Measurements from ENCODE around the gene SLC7A10. TPM values are rescaled to one million over a fixed set of nuclear protein-coding genes. Genes with fewer than 3 reads are reported as not detected.

SLC7A10 gene
- not detected for total RNA-seq
- long read RNA-seq, result 0 reads

- intact Hi-C loops (cut with DNase I), result no loop called here
- DNase-seq (ENCODE audit: low spot score), result no peak
Measured at GRCh38 chr19:33225458-33225926, at the start of gene SLC7A10. SLC7A10 (minus strand) TSS chr19:33225850; CDS start chr19:33225703, 147 bp downstream.

GRCh38 chr19:33274663-33275558, 49.3 kb upstream of the SLC7A10 start:
- no peak for DNase-seq (ENCODE audit: low spot score)
- intact Hi-C loops (cut with DNase I), result no loop called here

GRCh38 chr19:33273881-33274662, 48.4 kb upstream of the SLC7A10 start:
- intact Hi-C loops (cut with DNase I), result no loop called here
- no peak for DNase-seq (ENCODE audit: low spot score)

- intact Hi-C loops (cut with DNase I), result no loop called here
- DNase-seq (ENCODE audit: low spot score), result no peak
Measured at GRCh38 chr19:33273065-33273736, 47.6 kb upstream of the SLC7A10 start.

GRCh38 chr19:33271246-33272021, 45.8 kb upstream of the SLC7A10 start:
- DNase-seq (ENCODE audit: low spot score), result no peak
- intact Hi-C loops (cut with DNase I), result no loop called here

GRCh38 chr19:33270769-33271168, 45.1 kb upstream of the SLC7A10 start:
- intact Hi-C loops (cut with DNase I), result no loop called here
- DNase-seq (ENCODE audit: low spot score), result no peak

GRCh38 chr19:33269016-33269415, 43.4 kb upstream of the SLC7A10 start:
- no peak for DNase-seq (ENCODE audit: low spot score)
- intact Hi-C loops (cut with DNase I), result no loop called here

GRCh38 chr19:33268162-33268991, 42.7 kb upstream of the SLC7A10 start:
- intact Hi-C loops (cut with DNase I), result no loop called here
- no peak for DNase-seq (ENCODE audit: low spot score)

- no peak for DNase-seq (ENCODE audit: low spot score)
- intact Hi-C loops (cut with DNase I), result no loop called here
Measured at GRCh38 chr19:33267706-33268105, 42.1 kb upstream of the SLC7A10 start.

GRCh38 chr19:33266974-33267484, 41.4 kb upstream of the SLC7A10 start:
- DNase-seq (ENCODE audit: low spot score), result no peak
- intact Hi-C loops (cut with DNase I), result no loop called here

- intact Hi-C loops (cut with DNase I), result no loop called here
- DNase-seq (ENCODE audit: low spot score), result no peak
Measured at GRCh38 chr19:33264881-33265445, 39.3 kb upstream of the SLC7A10 start.

- no peak for DNase-seq (ENCODE audit: low spot score)
- intact Hi-C loops (cut with DNase I), result no loop called here
Measured at GRCh38 chr19:33263325-33264023, 37.8 kb upstream of the SLC7A10 start.

- DNase-seq (ENCODE audit: low spot score), result no peak
- intact Hi-C loops (cut with DNase I), result no loop called here
Measured at GRCh38 chr19:33261511-33262189, 36.0 kb upstream of the SLC7A10 start.

GRCh38 chr19:33260628-33261418, 35.2 kb upstream of the SLC7A10 start:
- intact Hi-C loops (cut with DNase I), result no loop called here
- DNase-seq (ENCODE audit: low spot score), result peak; percentile 87

GRCh38 chr19:33259539-33259938, 33.9 kb upstream of the SLC7A10 start:
- no peak for DNase-seq (ENCODE audit: low spot score)
- intact Hi-C loops (cut with DNase I), result no loop called here

GRCh38 chr19:33257828-33258227, 32.2 kb upstream of the SLC7A10 start:
- intact Hi-C loops (cut with DNase I), result no loop called here
- DNase-seq (ENCODE audit: low spot score), result no peak
